ENCODE data around the gene ASB1. TPM values are rescaled to one million over a fixed set of nuclear protein-coding genes. Genes with fewer than 3 reads are reported as not detected.

ASB1 gene
- total and polyA plus RNA-seq, 9 of the 15 experiments (the other 6 are each of a cell fraction or from before 2014, with no cell fraction given) = 6.3 to 37.7 (median 23.9) TPM

DNA sequence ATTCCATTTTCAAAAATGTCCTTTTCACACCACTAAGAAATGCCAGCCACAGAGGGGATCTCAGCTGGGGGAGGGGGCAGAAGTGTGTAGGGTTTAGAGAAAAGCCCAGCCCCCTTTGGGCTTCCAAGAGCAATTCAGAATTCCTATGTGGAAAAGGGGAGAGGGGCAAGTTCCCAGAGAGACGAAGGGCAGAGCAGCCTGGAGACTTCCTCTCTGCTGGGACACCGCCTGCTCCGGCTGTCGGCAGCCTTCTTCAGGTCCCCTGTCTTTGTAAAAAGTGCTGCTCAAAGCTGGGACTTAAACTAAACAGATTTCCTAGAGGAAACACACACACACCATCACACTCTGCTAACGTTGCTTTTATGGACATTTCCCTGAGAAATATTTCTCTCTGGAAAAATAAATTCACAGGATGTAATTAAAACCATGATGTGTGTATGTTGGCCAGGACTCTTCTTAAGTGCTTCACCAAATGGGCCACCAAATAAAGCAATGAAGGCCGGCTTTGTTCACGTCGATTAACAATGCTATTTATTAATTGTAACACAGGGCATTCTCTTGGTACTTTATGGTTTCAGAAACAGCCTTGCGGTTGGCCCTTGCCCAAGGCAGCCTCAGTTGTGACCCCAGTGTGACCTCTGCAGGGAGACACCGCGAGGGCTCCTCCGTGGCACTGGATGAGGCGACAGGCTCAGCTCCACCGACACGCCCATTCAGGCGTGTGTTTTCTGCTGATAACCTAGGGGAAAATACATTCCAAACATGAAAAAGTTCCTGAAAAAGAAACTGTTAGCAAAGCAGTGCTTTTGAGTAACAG, 5.6 kb upstream of the ASB1 start (continued):
- TF ChIP-seq ZNF384 (IDR thresholded peaks at IDR 0.05; ENCODE audit: low read depth, low read length) (no peak), THRA (IDR thresholded peaks at IDR 0.05) (no peak), HMG20B (CRISPR knock-in tag; IDR thresholded peaks at IDR 0.05) (no peak), ZNF140 (CRISPR knock-in tag; IDR thresholded peaks at IDR 0.05) (no peak), KLF1 (tag; IDR thresholded peaks at IDR 0.05) (no peak), NFXL1 (CRISPR knock-in tag; IDR thresholded peaks at IDR 0.05) (no peak), ZNF274 (IDR thresholded peaks at IDR 0.05; ENCODE audit: borderline replicate concordance, low read depth, low read length) (no peak), HNRNPL (IDR thresholded peaks at IDR 0.05; ENCODE audit: low read depth, low read length) (no peak), ZNF75A (CRISPR knock-in tag; IDR thresholded peaks at IDR 0.05) (no peak), TCF7L2 (IDR thresholded peaks at IDR 0.05; ENCODE audit: low read depth, low read length) (no peak), MED1 (CRISPR knock-in tag; IDR thresholded peaks at IDR 0.05; ENCODE audit: borderline replicate concordance) (no peak), FUS (optimal IDR thresholded peaks at IDR 0.05; ENCODE audit: low read depth, low read length) (no peak), ZNF175 (CRISPR knock-in tag; IDR thresholded peaks at IDR 0.05; ENCODE audit: low read depth) (no peak), ZSCAN29 (IDR thresholded peaks at IDR 0.05) (no peak), NR1H2 (CRISPR knock-in tag; IDR thresholded peaks at IDR 0.05) (no peak), NFATC3 (IDR thresholded peaks at IDR 0.05) (no peak), ZNF239 (CRISPR knock-in tag; IDR thresholded peaks at IDR 0.05) (no peak), DIDO1 (tag; IDR thresholded peaks at IDR 0.05; ENCODE audit: low read depth) (no peak), ZNF133 (CRISPR knock-in tag; IDR thresholded peaks at IDR 0.05) (no peak)
- TF ChIP-seq, protein P1, sequence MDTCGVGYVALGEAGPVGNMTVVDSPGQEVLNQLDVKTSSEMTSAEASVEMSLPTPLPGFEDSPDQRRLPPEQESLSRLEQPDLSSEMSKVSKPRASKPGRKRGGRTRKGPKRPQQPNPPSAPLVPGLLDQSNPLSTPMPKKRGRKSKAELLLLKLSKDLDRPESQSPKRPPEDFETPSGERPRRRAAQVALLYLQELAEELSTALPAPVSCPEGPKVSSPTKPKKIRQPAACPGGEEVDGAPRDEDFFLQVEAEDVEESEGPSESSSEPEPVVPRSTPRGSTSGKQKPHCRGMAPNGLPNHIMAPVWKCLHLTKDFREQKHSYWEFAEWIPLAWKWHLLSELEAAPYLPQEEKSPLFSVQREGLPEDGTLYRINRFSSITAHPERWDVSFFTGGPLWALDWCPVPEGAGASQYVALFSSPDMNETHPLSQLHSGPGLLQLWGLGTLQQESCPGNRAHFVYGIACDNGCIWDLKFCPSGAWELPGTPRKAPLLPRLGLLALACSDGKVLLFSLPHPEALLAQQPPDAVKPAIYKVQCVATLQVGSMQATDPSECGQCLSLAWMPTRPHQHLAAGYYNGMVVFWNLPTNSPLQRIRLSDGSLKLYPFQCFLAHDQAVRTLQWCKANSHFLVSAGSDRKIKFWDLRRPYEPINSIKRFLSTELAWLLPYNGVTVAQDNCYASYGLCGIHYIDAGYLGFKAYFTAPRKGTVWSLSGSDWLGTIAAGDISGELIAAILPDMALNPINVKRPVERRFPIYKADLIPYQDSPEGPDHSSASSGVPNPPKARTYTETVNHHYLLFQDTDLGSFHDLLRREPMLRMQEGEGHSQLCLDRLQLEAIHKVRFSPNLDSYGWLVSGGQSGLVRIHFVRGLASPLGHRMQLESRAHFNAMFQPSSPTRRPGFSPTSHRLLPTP (IDR thresholded peaks at IDR 0.05; ENCODE audit: borderline replicate concordance, extremely low read depth, insufficient read length) = no peak
- TF ChIP-seq, protein P2, sequence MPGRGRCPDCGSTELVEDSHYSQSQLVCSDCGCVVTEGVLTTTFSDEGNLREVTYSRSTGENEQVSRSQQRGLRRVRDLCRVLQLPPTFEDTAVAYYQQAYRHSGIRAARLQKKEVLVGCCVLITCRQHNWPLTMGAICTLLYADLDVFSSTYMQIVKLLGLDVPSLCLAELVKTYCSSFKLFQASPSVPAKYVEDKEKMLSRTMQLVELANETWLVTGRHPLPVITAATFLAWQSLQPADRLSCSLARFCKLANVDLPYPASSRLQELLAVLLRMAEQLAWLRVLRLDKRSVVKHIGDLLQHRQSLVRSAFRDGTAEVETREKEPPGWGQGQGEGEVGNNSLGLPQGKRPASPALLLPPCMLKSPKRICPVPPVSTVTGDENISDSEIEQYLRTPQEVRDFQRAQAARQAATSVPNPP (IDR thresholded peaks at IDR 0.05; ENCODE audit: borderline replicate concordance, insufficient read depth, insufficient read length) = no peak
- TF ChIP-seq, protein P3, sequence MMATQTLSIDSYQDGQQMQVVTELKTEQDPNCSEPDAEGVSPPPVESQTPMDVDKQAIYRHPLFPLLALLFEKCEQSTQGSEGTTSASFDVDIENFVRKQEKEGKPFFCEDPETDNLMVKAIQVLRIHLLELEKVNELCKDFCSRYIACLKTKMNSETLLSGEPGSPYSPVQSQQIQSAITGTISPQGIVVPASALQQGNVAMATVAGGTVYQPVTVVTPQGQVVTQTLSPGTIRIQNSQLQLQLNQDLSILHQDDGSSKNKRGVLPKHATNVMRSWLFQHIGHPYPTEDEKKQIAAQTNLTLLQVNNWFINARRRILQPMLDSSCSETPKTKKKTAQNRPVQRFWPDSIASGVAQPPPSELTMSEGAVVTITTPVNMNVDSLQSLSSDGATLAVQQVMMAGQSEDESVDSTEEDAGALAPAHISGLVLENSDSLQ (IDR thresholded peaks at IDR 0.05) = peak; percentile 55
- TF ChIP-seq, protein P4, sequence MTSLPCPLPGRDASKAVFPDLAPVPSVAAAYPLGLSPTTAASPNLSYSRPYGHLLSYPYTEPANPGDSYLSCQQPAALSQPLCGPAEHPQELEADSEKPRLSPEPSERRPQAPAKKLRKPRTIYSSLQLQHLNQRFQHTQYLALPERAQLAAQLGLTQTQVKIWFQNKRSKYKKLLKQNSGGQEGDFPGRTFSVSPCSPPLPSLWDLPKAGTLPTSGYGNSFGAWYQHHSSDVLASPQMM (CRISPR knock-in tag; IDR thresholded peaks at IDR 0.05) = no peak
